CD4-positive, alpha-beta T cell treated with Interleukin-6 for 4 hours (primary cell): ENCODE measurements around the gene SOS1.
"Not testable (repeated sequence)": the region's sequence is repeated elsewhere in the genome, so short reads cannot be mapped to it uniquely, and the experiment has no call there.

Source experiments
- DNase-seq: peaks from one replicate; pipeline ENCODE4 v3.0.0-alpha.2; 2020; ENCODE audit warnings: mixed read lengths

Gene SOS1

DNA sequence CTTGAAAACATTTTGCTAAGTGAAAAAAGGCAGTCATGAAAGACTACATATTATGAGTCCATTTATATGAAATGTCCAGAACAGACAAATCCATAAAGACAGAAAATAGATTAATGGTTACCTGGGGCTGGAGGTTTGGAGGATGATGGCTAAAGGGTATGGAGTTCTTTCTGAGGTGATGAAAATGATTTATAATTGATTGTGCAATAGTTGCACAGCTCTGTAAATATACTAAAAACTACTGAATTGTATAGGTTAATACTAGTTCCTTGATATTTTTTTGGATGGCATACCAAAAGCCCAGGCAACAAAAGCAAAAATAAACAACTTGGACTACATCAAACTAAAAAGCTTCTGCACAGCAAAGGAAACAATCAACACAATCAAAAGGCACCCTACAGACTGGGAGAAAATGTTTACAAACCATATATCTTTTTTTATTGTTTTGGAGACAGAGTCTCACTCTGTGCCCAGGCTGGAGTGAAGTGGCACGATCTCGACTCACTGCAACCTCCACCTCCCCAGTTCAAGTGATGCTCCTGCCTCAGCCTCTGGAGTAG, 21.5 kb downstream of the SOS1 start:
- no peak for DNase-seq

DNA sequence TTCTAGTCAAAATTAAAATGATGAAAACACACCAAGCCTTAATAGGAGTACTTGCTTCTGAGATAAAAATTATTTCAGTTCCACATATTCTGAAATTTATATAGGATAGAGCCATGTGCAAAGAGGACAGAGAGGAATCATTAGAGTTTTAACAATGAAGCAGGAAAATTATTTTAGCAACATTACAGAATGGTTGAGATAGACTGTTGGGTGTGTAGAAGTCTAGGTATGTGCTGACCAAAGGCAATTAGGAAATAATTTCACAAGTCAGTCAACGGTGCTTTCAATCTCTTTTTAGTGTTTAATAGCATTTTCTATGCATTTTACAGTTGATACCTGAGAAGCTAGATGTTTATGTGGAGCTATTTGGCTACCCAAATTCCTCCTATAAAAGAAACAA, 25.2 kb downstream of the SOS1 start:
- DNase-seq: no peak

- DNase-seq: no peak
These were observed 26.0 kb downstream of the SOS1 start for GRCh38 chr2:39094717-39095363.

GRCh38 chr2:39093218-39093898, 27.5 kb downstream of the SOS1 start:
- no peak for DNase-seq

GRCh38 chr2:39091543-39091942, 29.3 kb downstream of the SOS1 start:
- no peak for DNase-seq

GRCh38 chr2:39091063-39091462, 29.8 kb downstream of the SOS1 start:
- no peak for DNase-seq

- DNase-seq: no peak
These were observed 40.7 kb downstream of the SOS1 start for GRCh38 chr2:39080152-39080551.

- no peak for DNase-seq
These were observed 50.9 kb downstream of the SOS1 start for GRCh38 chr2:39069890-39070465.

GRCh38 chr2:39069136-39069515, 51.7 kb downstream of the SOS1 start:
- DNase-seq: peak; percentile 9

GRCh38 chr2:39068299-39069135, 52.3 kb downstream of the SOS1 start:
- no peak for DNase-seq

- no peak for DNase-seq
These were observed 55.2 kb downstream of the SOS1 start for GRCh38 chr2:39065616-39066015.

- no peak for DNase-seq
These were observed 58.5 kb downstream of the SOS1 start for GRCh38 chr2:39062320-39062719.

DNA sequence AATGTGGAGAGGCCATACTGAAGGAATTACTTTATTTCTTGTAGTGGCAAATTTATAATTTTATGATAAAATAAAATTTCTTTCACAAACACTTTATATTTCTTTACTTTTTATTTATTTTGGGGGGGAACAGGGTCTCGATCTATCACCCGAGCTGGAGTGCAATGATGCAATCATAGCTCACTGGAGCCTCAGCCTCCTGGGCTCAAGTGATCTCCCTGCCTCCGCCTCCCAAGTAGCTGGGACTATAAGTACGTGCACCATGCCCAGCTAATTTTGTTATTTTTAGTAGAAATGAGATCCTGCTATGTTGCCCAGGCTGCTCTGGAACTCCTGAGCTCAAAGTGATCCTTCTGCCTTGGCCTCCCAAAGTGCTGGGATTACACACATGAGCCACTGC, 59.6 kb downstream of the SOS1 start:
- no peak for DNase-seq

DNA sequence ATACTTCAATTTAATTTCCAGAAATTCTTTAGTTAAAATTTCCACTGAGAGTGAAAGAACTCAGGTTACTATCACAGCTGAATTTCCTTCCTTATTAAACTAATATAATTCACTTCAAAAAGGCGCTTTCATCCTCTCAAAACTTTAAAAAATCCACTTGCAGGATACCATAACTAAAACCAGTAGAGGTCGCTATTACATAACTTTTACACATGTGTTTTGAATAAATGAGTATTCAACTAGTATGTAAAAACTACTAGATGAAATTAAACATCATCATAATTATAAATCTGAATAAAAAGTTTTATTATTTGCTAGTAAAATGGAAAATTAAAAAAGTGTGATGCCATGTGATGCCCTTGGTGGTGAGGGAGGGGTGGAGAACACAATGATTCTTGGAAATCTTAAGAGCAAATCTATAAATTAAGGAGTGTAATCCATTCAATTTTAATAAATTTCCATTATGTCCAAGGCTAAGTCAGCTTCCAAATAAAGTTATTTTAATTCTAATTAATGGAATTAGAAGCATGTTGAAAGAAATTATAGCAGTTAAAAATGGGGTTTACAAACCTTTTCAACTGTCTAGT, 61.4 kb downstream of the SOS1 start:
- no peak for DNase-seq

- DNase-seq: no peak
These were observed 62.8 kb downstream of the SOS1 start for GRCh38 chr2:39058101-39058500.

DNA sequence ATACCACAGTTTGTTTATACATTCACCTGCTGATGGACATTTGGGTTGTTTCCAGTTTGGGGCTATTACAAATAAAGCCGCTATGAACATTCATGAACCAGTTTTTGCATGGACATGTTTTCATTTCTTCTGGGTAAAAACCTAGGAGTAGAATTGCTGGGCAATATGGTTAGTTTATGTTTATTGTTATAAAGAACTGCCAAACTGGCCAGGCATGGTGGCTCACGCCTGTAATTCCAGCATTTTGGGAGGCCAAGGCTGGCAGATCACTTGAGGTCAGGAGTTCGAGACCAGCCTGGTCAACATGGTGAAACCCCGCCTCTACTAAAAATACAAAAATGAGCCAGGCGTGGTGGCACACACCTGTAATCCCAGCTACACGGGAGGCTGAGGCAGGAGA, 68.2 kb downstream of the SOS1 start:
- DNase-seq: not testable (repeated sequence)

- no peak for DNase-seq
These were observed 70.7 kb downstream of the SOS1 start for GRCh38 chr2:39050109-39050508.

- no peak for DNase-seq
These were observed 81.8 kb downstream of the SOS1 start for GRCh38 chr2:39039072-39039471.

GRCh38 chr2:39033980-39034379, 86.9 kb downstream of the SOS1 start:
- no peak for DNase-seq

GRCh38 chr2:39027421-39027820, 93.4 kb downstream of the SOS1 start:
- no peak for DNase-seq

DNA sequence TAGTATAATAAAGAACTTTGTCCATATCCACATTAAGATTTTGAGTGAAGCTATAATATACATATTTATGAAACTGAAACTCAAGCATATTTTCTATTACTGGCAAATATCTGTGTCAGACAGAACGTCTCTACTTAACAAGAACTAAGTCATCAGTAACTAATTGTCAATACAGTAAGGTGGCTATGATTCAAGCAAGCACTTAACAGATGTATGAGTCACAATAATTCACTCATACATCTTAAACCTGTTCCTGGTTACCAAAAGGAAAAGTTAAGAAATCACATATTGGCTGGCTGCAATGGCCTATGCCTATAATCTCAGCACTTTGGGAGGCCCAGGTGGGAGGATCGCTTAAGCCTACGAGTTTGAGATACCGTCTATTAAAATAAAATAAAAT, 96.0 kb downstream of the SOS1 start:
- no peak for DNase-seq

- no peak for DNase-seq
These were observed 97.2 kb downstream of the SOS1 start for GRCh38 chr2:39023649-39024048.
